Left ventricle myocardium inferior (tissue), 1 donor: ENCODE measurements around the gene MCL1. TPM values are rescaled to one million over a fixed set of nuclear protein-coding genes. Genes with fewer than 3 reads are reported as not detected.
A peak's percentile ranks its signal among the peaks of the same experiment; 100 is the strongest.

Experiments used
- DNase-seq: peaks from one replicate; pipeline ENCODE4 v3.0.0-alpha.2; 2020
- H3K27ac ChIP-seq: fragments of 200-600 bp; replicated peaks from 2 replicates; pipeline ENCODE4 v1.8.0; 2021
- H3K27me3 ChIP-seq: fragments of 200-600 bp; 2 replicates; pipeline ENCODE4 v1.8.0; 2021; ENCODE audit warnings: low read depth
- H3K36me3 ChIP-seq: fragments of 200-600 bp; 2 replicates; pipeline ENCODE4 v1.8.0; 2021
- H3K4me1 ChIP-seq: fragments of 200-600 bp; 2 replicates; pipeline ENCODE4 v1.8.0; 2021
- H3K4me3 ChIP-seq: fragments of 200-600 bp; 2 replicates; pipeline ENCODE4 v1.8.0; 2021; ENCODE audit warnings: mild to moderate bottlenecking, moderate library complexity
- H3K9me3 ChIP-seq: fragments of 200-600 bp; replicated peaks from 2 replicates; pipeline ENCODE4 v1.8.0; 2021
- intact Hi-C: fragments of 100-400 bp; cut with micrococcal nuclease; formaldehyde crosslinking; loops from one replicate; pipeline ENCODE4 v1.11.0; 2022
- total RNA-seq: library from RNA; stranded (reverse); fragmentation: NEBNext Ultra II Directional; extraction: Animal tissue kit (Norgen Biotek cat#: 25700); gene quantifications from one replicate; pipeline ENCODE4 v1.2.1, GENCODE V29; 2021
- TF ChIP-seq, protein P1 (sequence below): fragments of 200-600 bp; IDR thresholded peaks from 2 replicates; pipeline ENCODE4 v1.8.0; 2021; ENCODE audit warnings: antibody characterized with exemption, mild to moderate bottlenecking, borderline replicate concordance
- donor health status: DM: no; HTN: yes; CAD: no; lungs with severe emphysema.

The MCL1 gene
- total RNA-seq, 1 donor from 2014 or later = 97.0 TPM

DNA sequence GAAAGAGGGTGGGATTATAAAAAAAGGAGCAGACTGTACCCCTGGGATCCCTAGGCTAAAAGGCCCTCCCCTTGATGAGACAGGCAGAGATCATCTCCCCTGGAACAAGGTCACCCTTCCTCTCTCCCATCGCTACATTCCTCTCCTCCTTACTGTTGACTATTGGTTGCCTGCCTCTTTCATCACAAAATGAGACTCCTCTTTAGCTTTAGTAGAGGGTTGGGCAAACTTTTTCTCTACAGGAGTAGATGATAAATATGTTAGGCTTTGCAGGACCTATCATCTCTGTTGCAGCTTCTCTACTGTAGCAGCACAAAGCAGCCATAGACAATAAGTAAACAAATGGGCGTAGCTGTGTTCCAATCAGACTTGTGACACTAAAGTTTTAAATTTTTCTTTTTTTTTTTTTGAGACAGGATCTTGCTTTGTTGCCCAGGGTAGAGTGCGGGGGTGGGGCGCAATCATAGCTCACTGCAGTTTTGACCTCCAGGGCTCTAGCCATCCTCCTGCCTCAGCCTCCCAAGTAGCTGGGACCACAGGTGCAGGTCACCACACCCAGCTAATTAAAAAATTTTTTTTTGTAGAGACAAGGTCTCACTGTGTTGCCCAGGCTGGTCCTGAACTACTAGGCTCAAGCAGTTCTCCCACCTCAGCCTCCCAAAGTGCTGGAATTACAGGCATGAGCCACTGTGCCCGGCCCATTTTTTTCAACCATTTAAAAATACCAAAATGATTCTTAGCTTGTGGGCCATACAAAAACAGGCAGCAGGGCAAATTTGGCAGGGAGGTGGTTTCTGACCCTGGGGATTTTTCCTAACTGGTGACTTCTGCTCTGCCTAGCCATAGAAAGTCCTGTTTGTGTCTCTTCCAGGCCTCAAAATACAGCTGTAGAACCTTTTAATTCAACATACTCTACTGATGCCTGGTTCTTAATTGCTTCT lies 15.1 kb downstream of the MCL1 start:
- intact Hi-C loops = no loop called here
- no peaks in the 10 kb centered on the region for H3K36me3 ChIP-seq
- H3K4me3 ChIP-seq = peak overlapping the region; percentile 64
- peaks cover 89% of the 10 kb centered on the region for H3K4me1 ChIP-seq
- DNase-seq = no peak
- no peaks in the 10 kb centered on the region for H3K27me3 ChIP-seq
- peak overlapping the region; percentile 96 for H3K27ac ChIP-seq
- no peaks in the 10 kb centered on the region for H3K9me3 ChIP-seq
- TF ChIP-seq, protein P1, sequence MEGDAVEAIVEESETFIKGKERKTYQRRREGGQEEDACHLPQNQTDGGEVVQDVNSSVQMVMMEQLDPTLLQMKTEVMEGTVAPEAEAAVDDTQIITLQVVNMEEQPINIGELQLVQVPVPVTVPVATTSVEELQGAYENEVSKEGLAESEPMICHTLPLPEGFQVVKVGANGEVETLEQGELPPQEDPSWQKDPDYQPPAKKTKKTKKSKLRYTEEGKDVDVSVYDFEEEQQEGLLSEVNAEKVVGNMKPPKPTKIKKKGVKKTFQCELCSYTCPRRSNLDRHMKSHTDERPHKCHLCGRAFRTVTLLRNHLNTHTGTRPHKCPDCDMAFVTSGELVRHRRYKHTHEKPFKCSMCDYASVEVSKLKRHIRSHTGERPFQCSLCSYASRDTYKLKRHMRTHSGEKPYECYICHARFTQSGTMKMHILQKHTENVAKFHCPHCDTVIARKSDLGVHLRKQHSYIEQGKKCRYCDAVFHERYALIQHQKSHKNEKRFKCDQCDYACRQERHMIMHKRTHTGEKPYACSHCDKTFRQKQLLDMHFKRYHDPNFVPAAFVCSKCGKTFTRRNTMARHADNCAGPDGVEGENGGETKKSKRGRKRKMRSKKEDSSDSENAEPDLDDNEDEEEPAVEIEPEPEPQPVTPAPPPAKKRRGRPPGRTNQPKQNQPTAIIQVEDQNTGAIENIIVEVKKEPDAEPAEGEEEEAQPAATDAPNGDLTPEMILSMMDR = no peak

DNA sequence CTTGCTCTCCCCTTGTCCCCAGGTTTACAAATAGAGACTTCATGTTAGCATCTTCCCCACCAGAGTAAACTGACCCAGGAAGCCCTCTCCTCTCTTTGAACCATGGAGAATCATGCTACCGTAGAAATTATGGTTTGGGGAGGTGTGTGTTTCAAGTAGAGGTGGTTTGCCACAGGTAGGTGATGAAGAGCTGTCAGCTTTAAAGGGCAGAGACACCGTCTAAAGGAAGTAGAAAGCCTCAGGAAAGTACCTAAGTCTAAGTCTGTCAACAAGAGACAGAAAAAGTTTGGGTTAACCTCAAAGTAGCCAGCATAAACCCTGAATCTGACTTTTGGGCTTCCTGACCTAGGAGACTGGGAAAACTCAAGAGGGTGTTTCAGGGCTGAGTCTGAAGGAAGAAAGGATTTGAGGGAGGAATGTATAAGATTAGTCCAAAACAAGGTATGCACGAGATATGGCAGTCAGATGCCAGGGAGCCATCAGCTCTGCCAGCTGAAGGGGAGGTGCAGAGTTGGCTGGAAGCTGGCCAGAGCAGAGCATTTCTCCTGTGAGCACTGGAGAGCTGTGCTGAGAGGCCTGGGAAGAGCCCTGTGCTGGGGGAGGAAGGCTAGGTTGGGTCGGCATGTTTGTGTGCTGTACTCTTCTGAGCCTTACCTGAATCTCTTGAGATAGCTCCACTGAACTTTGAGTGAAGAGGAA lies 15.9 kb downstream of the MCL1 start:
- H3K36me3 ChIP-seq = no peaks in the 10 kb centered on the region
- DNase-seq = peak; percentile 75
- peak overlapping the region; percentile 96 for H3K27ac ChIP-seq
- no peaks in the 10 kb centered on the region for H3K27me3 ChIP-seq
- H3K9me3 ChIP-seq = no peaks in the 10 kb centered on the region
- intact Hi-C loops = no loop called here
- H3K4me1 ChIP-seq = peaks cover 89% of the 10 kb centered on the region
- TF ChIP-seq, protein P1 = no peak
- peak overlapping the region; percentile 64 for H3K4me3 ChIP-seq

DNA sequence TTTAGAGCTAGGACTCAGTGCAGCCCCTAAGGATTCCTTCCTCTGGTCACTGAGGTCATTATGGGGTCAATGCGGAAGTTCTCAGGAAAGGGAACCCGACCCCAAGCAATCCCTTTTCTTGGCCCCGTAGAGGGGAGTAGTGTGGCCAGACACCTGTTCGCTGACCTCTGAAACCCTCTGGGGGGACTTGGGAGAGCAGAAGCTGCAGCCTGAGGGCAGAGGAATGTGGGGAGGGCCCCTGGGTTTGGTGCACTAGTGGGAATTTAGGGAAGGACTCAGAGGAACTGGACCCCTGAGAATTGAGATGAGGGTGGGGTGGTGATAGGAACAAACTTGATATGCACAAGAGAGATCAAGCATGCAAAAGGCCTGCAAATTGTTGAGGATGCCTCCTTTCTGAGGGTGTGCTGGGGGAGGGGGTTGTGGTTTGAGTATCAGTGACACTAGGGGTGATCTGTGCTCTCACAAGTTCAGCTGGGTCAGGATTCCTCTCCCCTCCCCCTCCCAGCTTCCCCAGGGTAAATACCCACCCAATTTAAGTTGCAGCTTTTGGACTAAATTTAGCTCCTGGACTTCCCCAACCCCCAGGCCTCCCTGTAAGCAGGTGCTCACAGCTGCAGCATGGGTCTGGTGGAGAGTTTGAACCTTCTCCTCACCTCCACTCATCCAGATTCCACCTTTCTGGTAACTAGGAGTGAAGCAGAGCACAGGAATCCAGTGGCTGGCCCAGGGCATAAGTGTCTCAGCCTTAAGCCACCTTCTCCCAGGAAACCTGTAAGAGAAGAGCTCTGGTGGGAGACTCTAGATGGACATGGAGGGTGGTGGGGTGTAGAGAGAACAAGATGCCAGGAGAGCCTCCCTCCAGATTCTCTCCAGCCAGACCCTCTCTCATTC lies 16.7 kb downstream of the MCL1 start:
- Histone ChIP-seq H3K36me3 (no peaks in the 10 kb centered on the region), H3K4me3 (peak overlapping the region; percentile 64), H3K9me3 (no peaks in the 10 kb centered on the region), H3K27ac (peak overlapping the region; percentile 96), H3K4me1 (peaks cover 88% of the 10 kb centered on the region), H3K27me3 (no peaks in the 10 kb centered on the region)
- no peak for DNase-seq
- TF ChIP-seq, protein P1 = no peak
- intact Hi-C loops = no loop called here

DNA sequence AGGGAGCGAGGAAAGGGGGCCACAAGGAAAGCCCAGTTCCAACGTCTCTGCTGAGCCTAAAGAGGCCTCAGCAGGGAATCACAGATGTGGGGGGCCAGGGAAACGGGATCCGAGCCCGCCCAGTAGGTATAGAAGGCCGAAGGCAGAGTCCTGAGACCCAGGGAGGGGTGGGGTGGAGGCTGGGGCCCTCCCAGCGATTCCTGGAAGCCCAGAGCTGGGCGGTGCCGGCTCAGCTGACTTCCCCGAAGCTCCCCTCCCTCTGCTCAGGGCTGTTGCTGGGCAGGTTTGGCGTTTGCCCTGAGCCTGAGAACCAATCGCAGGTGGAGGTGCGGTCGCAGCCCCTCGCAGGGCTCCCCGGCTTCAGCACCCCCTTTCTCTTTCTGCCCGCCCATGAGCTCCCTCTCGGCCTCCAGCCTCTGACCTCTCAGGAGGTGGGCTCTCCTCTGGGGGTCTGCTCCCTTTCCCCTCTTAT lies 17.4 kb downstream of the MCL1 start:
- TF ChIP-seq, protein P1 = no peak
- peak; percentile 95 for DNase-seq
- intact Hi-C loops = loop anchor here (2.0 kb wide), 1 partner anchor 59 kb away; no protein-coding TSS in a partner anchor
- H3K27me3 ChIP-seq = no peaks in the 10 kb centered on the region
- H3K4me3 ChIP-seq = peak overlapping the region; percentile 64
- H3K9me3 ChIP-seq = no peaks in the 10 kb centered on the region
- peaks cover 6% of the 10 kb centered on the region for H3K36me3 ChIP-seq
- H3K4me1 ChIP-seq = peaks cover 81% of the 10 kb centered on the region
- H3K27ac ChIP-seq = peak overlapping the region; percentile 96
